ENCODE results near the gene BMI1. TPM values are rescaled to one million over a fixed set of nuclear protein-coding genes. Genes with fewer than 3 reads are reported as not detected.

Gene BMI1
- total RNA-seq, 2 donors from 2014 or later = 24.7 to 38.7 TPM

GRCh38 chr10:22345301-22346095, 24.6 kb downstream of the BMI1 start, which contains the start of gene SPAG6:
TSS of gene SPAG6 (plus strand) at chr10:22345496. CDS start at chr10:22345612, 116 bp downstream.
- peaks cover 3 to 25% of the 10 kb centered on the region in 2 donors for H3K27me3 ChIP-seq
- H3K4me1 ChIP-seq = peaks cover 12% of the 10 kb centered on the region
- no peaks in the 10 kb centered on the region for H3K36me3 ChIP-seq (replicated peaks in 1 of 2; ENCODE audit: insufficient read depth in 1 of 2, low read depth in 2 of 2)
- no peak within 1 kb of the TSS for H3K4me3 ChIP-seq
- no peak within 1 kb of the TSS for H3K27ac ChIP-seq
- TF ChIP-seq, protein P1, sequence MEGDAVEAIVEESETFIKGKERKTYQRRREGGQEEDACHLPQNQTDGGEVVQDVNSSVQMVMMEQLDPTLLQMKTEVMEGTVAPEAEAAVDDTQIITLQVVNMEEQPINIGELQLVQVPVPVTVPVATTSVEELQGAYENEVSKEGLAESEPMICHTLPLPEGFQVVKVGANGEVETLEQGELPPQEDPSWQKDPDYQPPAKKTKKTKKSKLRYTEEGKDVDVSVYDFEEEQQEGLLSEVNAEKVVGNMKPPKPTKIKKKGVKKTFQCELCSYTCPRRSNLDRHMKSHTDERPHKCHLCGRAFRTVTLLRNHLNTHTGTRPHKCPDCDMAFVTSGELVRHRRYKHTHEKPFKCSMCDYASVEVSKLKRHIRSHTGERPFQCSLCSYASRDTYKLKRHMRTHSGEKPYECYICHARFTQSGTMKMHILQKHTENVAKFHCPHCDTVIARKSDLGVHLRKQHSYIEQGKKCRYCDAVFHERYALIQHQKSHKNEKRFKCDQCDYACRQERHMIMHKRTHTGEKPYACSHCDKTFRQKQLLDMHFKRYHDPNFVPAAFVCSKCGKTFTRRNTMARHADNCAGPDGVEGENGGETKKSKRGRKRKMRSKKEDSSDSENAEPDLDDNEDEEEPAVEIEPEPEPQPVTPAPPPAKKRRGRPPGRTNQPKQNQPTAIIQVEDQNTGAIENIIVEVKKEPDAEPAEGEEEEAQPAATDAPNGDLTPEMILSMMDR (IDR thresholded peaks at IDR 0.05) = no peak
- no peak for TF ChIP-seq POLR2A (IDR thresholded peaks at IDR 0.05)
- WGBS, 2 donors = 9 to 11% methylated on average over 27 to 71 of the region's 83 CpGs
- intact Hi-C loops (cut with DNase I) = no loop called here
- H3K9me3 ChIP-seq = no peaks in the 10 kb centered on the region
- DNase-seq (peak; percentile 24 to 56 (median 50)), ATAC-seq (no peak)

GRCh38 chr10:22346096-22346661, 25.3 kb downstream of the BMI1 start:
- DNase-seq = no peak
- H3K4me3 ChIP-seq = no peak overlapping the region
- WGBS, 2 donors = 32 to 42% methylated on average over 8 of the region's 8 CpGs

GRCh38 chr10:22349755-22350154, 28.9 kb downstream of the BMI1 start:
- intact Hi-C loops (cut with DNase I) = no loop called here
- H3K36me3 ChIP-seq (replicated peaks in 1 of 2; ENCODE audit: insufficient read depth in 1 of 2, low read depth in 2 of 2) = no peaks in the 10 kb centered on the region
- peaks cover 0 to 22% of the 10 kb centered on the region in 2 donors for H3K27me3 ChIP-seq
- H3K9me3 ChIP-seq = no peaks in the 10 kb centered on the region
- no peak for TF ChIP-seq POLR2A (IDR thresholded peaks at IDR 0.05)
- TF ChIP-seq, protein P1 (IDR thresholded peaks at IDR 0.05) = no peak
- DNase-seq (no peak), ATAC-seq (no peak)
- peaks cover 6% of the 10 kb centered on the region for H3K4me1 ChIP-seq
- 93 to 100% methylated on average over 1 of the region's 1 CpG for WGBS, 2 donors
- H3K27ac ChIP-seq = no peak overlapping the region
- no peak overlapping the region for H3K4me3 ChIP-seq

More at GRCh38 chr10:22346096-22346661, 25.3 kb downstream of the BMI1 start:
- TF ChIP-seq, protein P1 (IDR thresholded peaks at IDR 0.05) = no peak
- no peak for TF ChIP-seq POLR2A (IDR thresholded peaks at IDR 0.05)
- peaks cover 3 to 25% of the 10 kb centered on the region in 2 donors for H3K27me3 ChIP-seq
- H3K4me1 ChIP-seq = peaks cover 10% of the 10 kb centered on the region
- ATAC-seq = no peak
- H3K9me3 ChIP-seq = no peaks in the 10 kb centered on the region
- H3K36me3 ChIP-seq (replicated peaks in 1 of 2; ENCODE audit: insufficient read depth in 1 of 2, low read depth in 2 of 2) = no peaks in the 10 kb centered on the region
- intact Hi-C loops (cut with DNase I) = no loop called here
- H3K27ac ChIP-seq = no peak overlapping the region

- H3K9me3 ChIP-seq = no peaks in the 10 kb centered on the region
- no peak for ATAC-seq
- no peak overlapping the region for H3K27ac ChIP-seq
- intact Hi-C loops (cut with DNase I) = no loop called here
- WGBS, 2 donors = 89 to 92% methylated on average over 5 of the region's 5 CpGs
- H3K27me3 ChIP-seq = peaks cover 0 to 8% of the 10 kb centered on the region in 2 donors
- TF ChIP-seq, protein P1 (IDR thresholded peaks at IDR 0.05) = no peak
- TF ChIP-seq POLR2A (IDR thresholded peaks at IDR 0.05) = no peak
- no peak overlapping the region for H3K4me3 ChIP-seq
- H3K36me3 ChIP-seq (replicated peaks in 1 of 2; ENCODE audit: insufficient read depth in 1 of 2, low read depth in 2 of 2) = no peaks in the 10 kb centered on the region
- no peak for DNase-seq
- no peaks in the 10 kb centered on the region for H3K4me1 ChIP-seq
These were observed 30.3 kb downstream of the BMI1 start for GRCh38 chr10:22351131-22351703.

Data from body of pancreas (tissue), 4 donors.